HG03571 (cell line): ENCODE data around the gene AIRE.
"Not testable (repeated sequence)": the region's sequence is repeated elsewhere in the genome, so short reads cannot be mapped to it uniquely, and the experiment has no call there.

Experiments
- ATAC-seq: cut with Tn5 transposase; IDR thresholded peaks from one replicate; pipeline ENCODE4 v1.9.1; 2021; ENCODE audit not compliant: unreplicated experiment

Gene AIRE

GRCh38 chr21:44334329-44335030 is 48.8 kb downstream of the AIRE start:
- no peak for ATAC-seq

GRCh38 chr21:44335266-44336059 is 49.8 kb downstream of the AIRE start:
- no peak for ATAC-seq

- ATAC-seq = no peak
These were observed 51.8 kb downstream of the AIRE start for GRCh38 chr21:44337449-44337848.

DNA sequence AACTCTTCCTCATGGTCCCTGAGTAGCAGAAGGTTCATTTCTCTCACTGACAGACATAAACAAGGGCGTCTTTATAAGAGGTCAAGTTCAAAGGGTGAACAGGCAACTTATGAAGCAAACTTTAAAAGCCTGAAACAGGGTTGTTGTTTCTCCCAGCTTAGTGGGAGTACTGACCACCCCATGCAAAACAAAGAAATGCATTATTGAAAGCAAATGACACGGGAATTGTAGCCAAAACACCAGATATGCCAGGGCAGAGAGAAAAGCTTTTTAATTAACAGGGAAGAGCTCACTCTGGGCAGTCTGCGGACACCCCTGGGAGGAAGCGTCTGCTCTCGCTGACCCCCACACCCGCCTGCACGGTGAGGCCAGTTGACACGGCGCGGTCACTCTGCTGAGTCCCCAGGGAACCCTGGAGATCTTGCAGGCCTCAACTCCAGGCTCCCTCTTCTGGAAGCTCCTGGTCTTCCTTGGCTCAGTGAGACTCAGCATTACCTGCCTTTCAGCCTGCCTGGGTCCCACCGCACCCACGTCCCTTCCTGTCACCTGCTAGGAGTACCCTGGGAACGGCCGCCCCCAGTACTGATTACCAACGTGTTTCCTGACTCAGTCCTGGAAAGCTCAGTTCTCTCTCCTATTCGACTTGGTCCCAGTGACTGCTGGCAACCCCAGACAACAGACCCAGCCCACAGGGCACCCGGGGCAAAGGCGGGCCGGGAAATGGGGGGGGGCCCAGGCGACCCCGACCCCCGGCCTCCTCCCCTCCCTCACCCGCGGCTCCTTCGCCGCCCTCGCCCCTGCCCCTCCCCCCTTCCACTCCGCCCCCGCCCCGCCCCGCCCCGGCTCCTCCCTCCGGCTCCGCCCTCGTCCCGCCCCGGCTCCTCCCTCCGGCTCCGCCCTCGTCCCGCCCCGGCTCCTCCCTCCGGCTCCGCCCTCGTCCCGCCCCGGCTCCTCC is 52.5 kb downstream of the AIRE start:
- ATAC-seq = no peak

GRCh38 chr21:44338971-44339910 is 53.6 kb downstream of the AIRE start, which contains the start of gene CFAP410:
Gene CFAP410, minus strand, starts transcription at chr21:44339390. Its CDS starts 196 bp downstream, at chr21:44339194.
- peak; percentile 80 for ATAC-seq

DNA sequence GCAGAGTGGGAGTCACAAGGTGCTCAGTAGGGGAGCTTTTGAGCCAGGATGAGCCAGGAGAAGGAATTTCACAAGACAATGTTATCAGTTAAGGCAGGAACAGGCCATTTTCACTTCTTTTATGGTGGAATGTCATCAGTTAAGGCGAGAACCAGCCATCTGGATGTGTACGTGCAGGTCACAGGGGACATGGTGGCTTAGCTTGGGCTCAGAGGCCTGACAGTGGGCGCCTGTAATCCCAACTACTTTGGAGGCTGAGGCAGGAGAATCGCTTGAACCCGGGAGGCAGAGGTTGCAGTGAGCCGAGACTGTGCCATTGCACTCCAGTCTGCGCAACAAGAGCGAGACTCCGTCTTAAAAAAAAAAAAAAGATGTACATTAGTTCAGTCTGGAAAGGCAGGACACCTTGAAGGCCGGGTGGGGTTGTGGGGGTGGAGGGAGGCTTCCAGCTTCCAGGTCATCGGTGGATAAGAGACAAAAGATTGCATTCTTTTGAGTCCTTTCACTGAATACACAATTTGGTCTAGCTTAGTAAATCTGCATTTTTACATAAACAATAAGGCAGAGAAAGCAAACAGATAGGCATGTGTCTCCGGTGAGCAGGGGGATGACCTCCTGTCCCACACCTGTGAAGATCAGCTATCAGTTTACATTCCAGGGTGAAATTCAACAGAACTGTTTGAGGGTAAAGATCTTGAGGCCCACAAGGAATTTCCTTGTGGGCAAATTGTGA is 56.2 kb downstream of the AIRE start:
- ATAC-seq = not testable (repeated sequence)

DNA sequence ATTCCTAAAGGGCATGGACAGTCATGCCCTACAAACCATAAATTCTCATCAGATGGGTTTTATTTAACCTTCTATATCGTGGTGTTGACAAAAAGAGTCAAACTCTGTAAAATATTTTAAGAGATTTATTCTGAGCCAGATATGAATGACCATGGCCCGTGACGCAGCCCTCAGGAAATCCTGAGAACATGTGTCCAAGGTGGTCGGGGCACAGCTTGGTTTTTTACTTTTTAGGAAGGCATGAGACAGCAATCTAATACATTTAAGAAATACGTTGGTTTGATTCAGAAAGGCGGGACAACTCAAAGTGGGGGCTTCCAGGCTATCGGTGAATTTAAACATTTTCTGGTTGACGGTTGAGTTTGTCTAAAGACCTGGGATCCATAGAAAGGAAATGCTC is 57.3 kb downstream of the AIRE start:
- ATAC-seq = not testable (repeated sequence)

- ATAC-seq = no peak
These were observed 59.0 kb downstream of the AIRE start for GRCh38 chr21:44344541-44345183.

DNA sequence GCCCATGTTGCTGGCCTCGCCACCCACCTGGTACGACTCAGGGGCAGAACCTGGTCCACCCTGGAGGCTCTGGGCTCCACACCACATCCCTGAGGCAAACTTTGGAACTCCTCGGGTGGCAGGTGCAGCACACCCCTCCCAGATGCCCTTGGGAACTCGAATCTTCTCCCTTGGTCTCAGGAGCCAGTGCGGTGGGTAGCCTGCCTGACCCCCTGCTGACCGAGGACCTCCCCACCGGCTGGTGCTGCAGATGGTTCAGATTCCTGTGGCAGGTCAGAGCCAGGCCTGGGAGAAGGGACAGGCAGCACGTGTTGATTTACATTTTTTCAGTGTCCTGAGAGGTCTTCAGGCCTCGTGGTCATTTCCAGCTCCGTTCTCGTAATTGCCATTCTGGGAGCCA is 59.8 kb downstream of the AIRE start:
- ATAC-seq = no peak

DNA sequence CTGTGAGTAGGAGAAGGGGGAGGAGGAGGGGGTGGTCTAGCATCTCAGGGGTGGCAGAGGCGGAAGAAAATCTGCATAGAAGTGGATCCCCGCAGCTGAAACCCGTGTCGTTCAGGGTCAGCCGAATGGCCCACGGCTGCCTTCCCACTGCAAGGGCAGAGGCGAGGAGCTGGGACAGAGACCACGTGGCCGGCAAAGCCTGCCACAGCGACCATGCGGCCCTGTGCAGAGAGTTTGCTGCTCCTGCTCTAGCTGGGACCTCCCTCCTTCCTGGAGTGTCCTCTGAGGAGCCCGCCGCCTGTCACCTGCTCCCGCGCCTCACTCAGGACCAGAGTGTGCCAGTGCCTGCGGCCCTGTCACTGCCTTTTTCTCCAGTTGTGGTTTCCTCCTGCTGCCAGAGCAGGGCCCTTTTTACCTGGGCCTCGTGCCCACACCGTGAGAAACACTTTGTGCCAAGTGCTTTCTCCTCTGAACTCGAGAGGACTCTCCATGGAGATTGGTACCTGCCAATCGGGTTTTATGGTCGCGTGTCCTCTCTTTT is 62.3 kb downstream of the AIRE start:
- no peak for ATAC-seq
